Activated T-helper 17 cell treated with anti-CD3 and anti-CD28 coated beads, Interleukin-2, amount 50 U/mL, for 72 hours (primary cell): Measurements from ENCODE around the gene MNAT1. TPM values are rescaled to one million over a fixed set of nuclear protein-coding genes. Genes with fewer than 3 reads are reported as not detected.

Experiments used
- ATAC-seq: fragments of 150-1000 bp; cut with Tn5 transposase; replicated peaks from 2 replicates; pipeline ENCODE4 v1.10.0; 2021; ENCODE audit warnings: mild to moderate bottlenecking, moderate library complexity
- H3K27ac Mint-ChIP-seq: one replicate; pipeline ENCODE4 v1.8.0; 2022; ENCODE audit warnings: mixed read lengths
- H3K27me3 Mint-ChIP-seq: one replicate; pipeline ENCODE4 v1.8.0; 2022; ENCODE audit warnings: mixed read lengths
- H3K36me3 Mint-ChIP-seq: one replicate; pipeline ENCODE4 v1.8.0; 2022; ENCODE audit warnings: low read depth, mild to moderate bottlenecking, mixed read lengths
- H3K4me1 Mint-ChIP-seq: one replicate; pipeline ENCODE4 v1.8.0; 2022; ENCODE audit warnings: mixed read lengths
- H3K4me3 Mint-ChIP-seq: one replicate; pipeline ENCODE4 v1.8.0; 2022; ENCODE audit warnings: mild to moderate bottlenecking, mixed read lengths
- H3K9me3 Mint-ChIP-seq: one replicate; pipeline ENCODE4 v1.8.0; 2022; ENCODE audit warnings: mixed read lengths
- total RNA-seq, 2 donors: library from RNA; stranded (reverse); gene quantifications; one replicate each; pipeline ENCODE4 v1.2.3, GENCODE V29; 2022

Gene MNAT1
- total RNA-seq, 2 donors from 2014 or later: 13.4 to 29.9 TPM

DNA sequence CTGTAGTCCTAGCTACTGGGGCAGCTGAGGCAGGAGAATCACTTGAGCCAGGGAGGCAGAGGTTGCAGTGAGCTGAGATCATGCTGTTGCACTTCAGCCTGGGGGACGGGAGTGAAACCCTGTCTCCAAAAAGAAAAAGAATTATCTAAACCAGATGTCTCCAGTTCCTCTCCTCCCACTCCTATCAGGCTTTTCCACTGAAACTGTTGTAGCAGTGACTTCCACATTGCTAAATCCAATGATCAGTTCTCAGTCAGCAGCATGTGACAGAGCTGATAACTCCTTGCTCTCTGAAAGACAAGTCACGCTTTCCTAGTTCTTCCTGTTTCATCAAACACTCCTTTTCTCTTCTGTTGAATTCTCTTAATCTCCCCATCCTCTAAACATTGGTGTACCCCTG is 255.0 kb downstream of the MNAT1 start:
- ATAC-seq: no peak
- Mint-ChIP-seq H3K9me3 (no peaks in the 10 kb centered on the region), H3K27me3 (no peaks in the 10 kb centered on the region)

DNA sequence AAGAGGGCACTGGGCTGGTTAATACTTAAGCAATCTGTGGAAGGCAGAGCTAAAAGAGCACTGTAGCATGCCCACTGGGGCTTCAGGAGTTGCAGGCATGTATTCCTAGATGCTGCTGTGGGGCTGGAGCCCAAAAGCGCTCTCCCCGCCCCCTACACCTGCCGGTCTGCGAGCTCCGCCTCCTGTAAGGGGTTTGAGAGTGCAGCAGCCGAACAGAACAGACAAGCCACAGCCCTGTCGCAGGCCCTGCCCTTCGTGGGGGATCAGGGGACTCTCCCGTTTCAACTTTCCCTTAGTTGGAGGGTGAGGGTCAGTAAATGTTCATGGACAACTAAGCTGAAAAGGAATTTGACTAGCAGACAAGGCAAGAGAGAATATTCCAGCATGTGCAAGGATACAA is 264.1 kb downstream of the MNAT1 start:
- H3K27me3 Mint-ChIP-seq: no peaks in the 10 kb centered on the region
- H3K4me3 Mint-ChIP-seq: no peak overlapping the region
- no peak for ATAC-seq

More for the DNA sequence above, 255.0 kb downstream of the MNAT1 start:
- no peak overlapping the region for H3K4me3 Mint-ChIP-seq
- peaks cover 28% of the 10 kb centered on the region for H3K36me3 Mint-ChIP-seq
- no peaks in the 10 kb centered on the region for H3K4me1 Mint-ChIP-seq
- no peak overlapping the region for H3K27ac Mint-ChIP-seq

DNA sequence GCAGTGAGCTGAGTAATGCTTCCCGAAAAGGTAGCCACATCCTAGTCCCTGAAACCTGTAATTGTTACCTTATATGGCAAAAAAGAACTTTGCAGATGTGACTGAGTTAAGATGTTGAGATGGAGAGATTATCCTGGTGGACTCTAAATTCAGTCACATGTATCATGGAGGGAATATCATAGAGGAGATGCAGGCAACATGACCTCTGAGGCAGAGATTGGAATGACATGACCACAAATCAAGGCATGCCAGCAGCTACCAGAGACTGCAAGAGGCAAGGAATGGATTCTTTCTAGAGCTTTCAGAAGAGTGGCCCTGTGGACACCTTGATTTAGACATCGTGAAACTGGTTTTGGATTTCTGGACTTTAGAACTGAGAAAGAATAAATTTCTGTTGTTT is 265.0 kb downstream of the MNAT1 start:
- H3K27ac Mint-ChIP-seq: no peak overlapping the region
- peaks cover 4% of the 10 kb centered on the region for H3K9me3 Mint-ChIP-seq
- peaks cover 6% of the 10 kb centered on the region for H3K36me3 Mint-ChIP-seq
- H3K27me3 Mint-ChIP-seq: no peaks in the 10 kb centered on the region
- no peak for ATAC-seq
- H3K4me3 Mint-ChIP-seq: no peak overlapping the region
- no peaks in the 10 kb centered on the region for H3K4me1 Mint-ChIP-seq

More for the DNA sequence above, 264.1 kb downstream of the MNAT1 start:
- Mint-ChIP-seq H3K36me3 (peaks cover 6% of the 10 kb centered on the region), H3K27ac (no peak overlapping the region), H3K9me3 (no peaks in the 10 kb centered on the region), H3K4me1 (no peaks in the 10 kb centered on the region)

DNA sequence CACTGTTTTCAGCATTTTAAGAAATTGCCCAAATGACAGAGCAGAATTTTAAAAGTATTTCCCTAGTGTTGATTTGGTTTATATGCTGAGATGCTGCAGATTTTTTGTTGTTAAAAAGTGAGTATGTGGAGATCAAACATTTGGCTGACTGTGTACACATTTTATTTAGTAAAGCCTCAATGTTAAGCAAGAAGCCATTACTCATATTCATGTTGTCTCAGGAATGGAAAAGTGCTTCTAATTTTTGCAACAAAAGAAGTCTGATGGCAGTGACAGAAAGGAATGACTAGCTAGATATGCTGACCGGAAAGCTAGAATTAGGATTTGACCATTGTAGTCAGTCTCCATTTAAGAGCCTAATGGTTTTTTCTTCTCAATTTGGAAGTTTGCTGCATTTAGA is 269.0 kb downstream of the MNAT1 start:
- Mint-ChIP-seq H3K9me3 (peaks cover 4% of the 10 kb centered on the region), H3K27me3 (no peaks in the 10 kb centered on the region), H3K4me1 (no peaks in the 10 kb centered on the region), H3K36me3 (peaks cover 6% of the 10 kb centered on the region), H3K27ac (no peak overlapping the region), H3K4me3 (no peak overlapping the region)
- ATAC-seq: no peak

DNA sequence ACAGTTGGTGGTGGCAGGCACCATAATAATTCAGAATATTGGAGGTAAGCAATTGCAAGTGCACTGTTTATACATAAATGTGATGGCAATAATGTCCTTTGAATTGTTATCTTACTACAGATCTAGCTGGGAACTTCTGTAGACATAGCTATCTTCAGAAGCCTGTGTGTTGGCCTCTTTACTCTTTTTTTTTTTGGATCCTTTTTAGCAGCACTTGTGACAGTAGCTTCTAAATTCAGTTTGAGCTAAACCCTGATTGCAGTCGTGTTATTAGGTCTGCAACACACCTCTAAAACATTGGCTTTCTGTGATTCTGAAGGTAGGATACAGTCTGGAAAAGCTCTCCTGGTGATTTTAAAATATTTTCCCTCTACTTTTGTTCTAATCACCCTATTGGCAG is 285.0 kb downstream of the MNAT1 start:
- Mint-ChIP-seq H3K4me1 (no peaks in the 10 kb centered on the region), H3K27me3 (no peaks in the 10 kb centered on the region), H3K27ac (no peak overlapping the region), H3K36me3 (no peaks in the 10 kb centered on the region), H3K4me3 (no peak overlapping the region), H3K9me3 (no peaks in the 10 kb centered on the region)
- no peak for ATAC-seq

Other genes with a start within 250 kb of the MNAT1 start
- gene C14orf39, start 248.7 kb upstream of the MNAT1 start, total RNA-seq: not detected
- gene SIX6, start 225.6 kb upstream of the MNAT1 start, total RNA-seq: not detected
- gene SIX1, start 85.3 kb upstream of the MNAT1 start, total RNA-seq: not detected
- under 1 TPM in 1 of 2 donors, not detected in 1; 0.54 TPM for gene SIX4, start 10.4 kb upstream of the MNAT1 start, total RNA-seq
- 10 to 100 TPM; 16.4 to 16.5 TPM for gene TRMT5, start 246.3 kb downstream of the MNAT1 start, total RNA-seq
- 10 to 100 TPM in 1 of 2 donors, 1 to 10 TPM in 1; 8.7 to 11.8 TPM for gene SLC38A6, start 246.5 kb downstream of the MNAT1 start, total RNA-seq